Left lung (tissue), 10 donors: Measurements from ENCODE around the gene ADGRL2. TPM values are rescaled to one million over a fixed set of nuclear protein-coding genes. Genes with fewer than 3 reads are reported as not detected.

Source experiments
- ATAC-seq: fragments of 200-7000 bp; cut with Tn5 transposase; one replicate; pipeline ENCODE4 v1.9.1; 2020; ENCODE audit warnings: moderate library complexity
- DNase-seq, 4 donors: peaks; one replicate each; pipeline ENCODE4 v3.0.0-alpha.2; 2013 to 2020
- H3K27ac ChIP-seq, 2 donors: fragments of 200-600 bp; sonication (generic) in 1 of 2; one replicate each; pipeline versions ENCODE4 v1.5.0 to v1.8.0; 2020 to 2021
- H3K27me3 ChIP-seq, 2 donors: fragments of 200-600 bp; sonication (generic) in 1 of 2; one replicate each; pipeline versions ENCODE4 v1.5.0 to v1.8.0; 2020 to 2021
- H3K36me3 ChIP-seq, 2 donors: fragments of 200-600 bp; sonication (generic) in 1 of 2; one replicate each; pipeline versions ENCODE4 v1.5.0 to v1.8.0; 2020 to 2021
- H3K4me1 ChIP-seq, 2 donors: fragments of 200-600 bp; one replicate each; pipeline ENCODE4 v1.8.0; 2021
- H3K4me3 ChIP-seq, 2 donors: fragments of 200-600 bp; sonication (generic) in 1 of 2; one replicate each; pipeline versions ENCODE4 v1.5.0 to v1.8.0; 2020 to 2021; ENCODE audit warnings: mild to moderate bottlenecking in 1 of 2
- H3K9me3 ChIP-seq, 2 donors: fragments of 200-600 bp; sonication (generic) in 1 of 2; one replicate each; pipeline versions ENCODE4 v1.5.0 to v1.8.0; 2020 to 2021
- intact Hi-C, 2 donors: fragments of 100-400 bp; cut with DNase I; formaldehyde crosslinking; loops; one replicate each; pipeline versions ENCODE4 v1.11.2 to v1.14.2; 2022
- polyA plus RNA-seq, 6 donors: library from polyadenylated mRNA; unstranded; fragments of 120-200 nt; gene quantifications; one replicate each; pipeline ENCODE4 v1.2.1, GENCODE V29; 2013; ENCODE audit not compliant: insufficient read length in 6 of 6
- total RNA-seq, 2 donors: library from RNA; stranded (reverse); fragmentation: NEBNext Ultra II Directional; extraction: Animal tissue kit (Norgen Biotek cat#: 25700); gene quantifications; one replicate each; pipeline ENCODE4 v1.2.1, GENCODE V29; 2021
- TF ChIP-seq, protein P1 (sequence below), 2 donors: fragments of 200-600 bp; sonication (generic) in 1 of 2; IDR thresholded peaks; one replicate each; pipeline versions ENCODE4 v1.5.0 to v1.8.0; 2021; ENCODE audit warnings: antibody characterized with exemption in 2 of 2
- donor health status: DM: no; HTN: yes; CAD: no.
- donor health status: DM: no; HTN: no; CAD: no.

The ADGRL2 gene
- total and polyA plus RNA-seq, 8 donors: 78.8 to 295 (median 250) TPM

DNA sequence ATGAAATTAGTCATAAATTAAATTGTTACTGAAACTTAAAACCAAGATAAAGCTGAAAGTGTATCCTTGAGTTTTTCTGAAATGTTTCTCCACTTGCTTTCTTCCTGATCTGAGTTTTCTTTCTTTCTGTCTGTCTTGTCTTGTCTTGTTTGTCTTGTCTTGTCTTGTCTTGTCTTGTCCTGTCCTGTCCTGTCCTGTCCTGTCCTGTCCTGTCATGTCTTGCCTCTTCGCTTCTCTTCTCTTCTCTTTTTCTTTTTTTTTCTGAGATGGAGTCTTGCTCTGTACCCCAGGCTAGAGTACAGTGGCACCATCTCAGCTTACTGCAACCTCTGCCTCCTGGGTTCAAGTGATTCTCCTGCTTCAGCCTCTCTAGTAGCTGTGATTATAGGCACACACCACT, 73.7 kb downstream of the ADGRL2 start:
- no peak for DNase-seq
- intact Hi-C loops: no loop called here
- Histone ChIP-seq H3K27ac (no peak overlapping the region), H3K36me3 (no peaks in the 10 kb centered on the region), H3K27me3 (no peaks in the 10 kb centered on the region), H3K4me3 (no peak overlapping the region), H3K4me1 (peaks cover 21 to 22% of the 10 kb centered on the region in 2 donors), H3K9me3 (no peaks in the 10 kb centered on the region)
- ATAC-seq: no peak
- TF ChIP-seq, protein P1, sequence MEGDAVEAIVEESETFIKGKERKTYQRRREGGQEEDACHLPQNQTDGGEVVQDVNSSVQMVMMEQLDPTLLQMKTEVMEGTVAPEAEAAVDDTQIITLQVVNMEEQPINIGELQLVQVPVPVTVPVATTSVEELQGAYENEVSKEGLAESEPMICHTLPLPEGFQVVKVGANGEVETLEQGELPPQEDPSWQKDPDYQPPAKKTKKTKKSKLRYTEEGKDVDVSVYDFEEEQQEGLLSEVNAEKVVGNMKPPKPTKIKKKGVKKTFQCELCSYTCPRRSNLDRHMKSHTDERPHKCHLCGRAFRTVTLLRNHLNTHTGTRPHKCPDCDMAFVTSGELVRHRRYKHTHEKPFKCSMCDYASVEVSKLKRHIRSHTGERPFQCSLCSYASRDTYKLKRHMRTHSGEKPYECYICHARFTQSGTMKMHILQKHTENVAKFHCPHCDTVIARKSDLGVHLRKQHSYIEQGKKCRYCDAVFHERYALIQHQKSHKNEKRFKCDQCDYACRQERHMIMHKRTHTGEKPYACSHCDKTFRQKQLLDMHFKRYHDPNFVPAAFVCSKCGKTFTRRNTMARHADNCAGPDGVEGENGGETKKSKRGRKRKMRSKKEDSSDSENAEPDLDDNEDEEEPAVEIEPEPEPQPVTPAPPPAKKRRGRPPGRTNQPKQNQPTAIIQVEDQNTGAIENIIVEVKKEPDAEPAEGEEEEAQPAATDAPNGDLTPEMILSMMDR (IDR thresholded peaks at IDR 0.05): no peak

DNA sequence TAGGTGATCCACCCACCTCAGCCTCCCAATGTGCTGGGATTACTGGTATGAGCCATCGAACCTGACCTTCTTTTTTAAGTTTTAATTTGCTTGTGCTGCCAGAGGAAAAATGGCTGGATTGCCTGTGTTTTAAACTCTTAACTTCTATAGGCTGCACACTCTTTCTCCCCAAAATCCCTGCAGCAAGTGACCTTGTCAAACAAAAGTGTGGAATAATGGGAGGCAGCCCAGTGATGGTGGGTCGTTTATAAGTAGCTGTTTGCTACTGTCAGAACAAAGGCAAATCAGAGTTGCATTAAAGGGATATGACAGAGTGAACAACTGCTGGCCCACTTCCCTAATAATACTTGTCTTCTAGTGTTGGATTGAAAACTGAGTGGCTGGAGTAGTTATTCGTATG, 74.2 kb downstream of the ADGRL2 start:
- peaks cover 21 to 22% of the 10 kb centered on the region in 2 donors for H3K4me1 ChIP-seq
- DNase-seq: no peak
- intact Hi-C loops: no loop called here
- H3K36me3 ChIP-seq: no peaks in the 10 kb centered on the region
- ATAC-seq: no peak
- H3K27ac ChIP-seq: no peak overlapping the region
- TF ChIP-seq, protein P1 (IDR thresholded peaks at IDR 0.05): no peak
- H3K4me3 ChIP-seq: no peak overlapping the region
- no peaks in the 10 kb centered on the region for H3K27me3 ChIP-seq
- no peaks in the 10 kb centered on the region for H3K9me3 ChIP-seq

DNA sequence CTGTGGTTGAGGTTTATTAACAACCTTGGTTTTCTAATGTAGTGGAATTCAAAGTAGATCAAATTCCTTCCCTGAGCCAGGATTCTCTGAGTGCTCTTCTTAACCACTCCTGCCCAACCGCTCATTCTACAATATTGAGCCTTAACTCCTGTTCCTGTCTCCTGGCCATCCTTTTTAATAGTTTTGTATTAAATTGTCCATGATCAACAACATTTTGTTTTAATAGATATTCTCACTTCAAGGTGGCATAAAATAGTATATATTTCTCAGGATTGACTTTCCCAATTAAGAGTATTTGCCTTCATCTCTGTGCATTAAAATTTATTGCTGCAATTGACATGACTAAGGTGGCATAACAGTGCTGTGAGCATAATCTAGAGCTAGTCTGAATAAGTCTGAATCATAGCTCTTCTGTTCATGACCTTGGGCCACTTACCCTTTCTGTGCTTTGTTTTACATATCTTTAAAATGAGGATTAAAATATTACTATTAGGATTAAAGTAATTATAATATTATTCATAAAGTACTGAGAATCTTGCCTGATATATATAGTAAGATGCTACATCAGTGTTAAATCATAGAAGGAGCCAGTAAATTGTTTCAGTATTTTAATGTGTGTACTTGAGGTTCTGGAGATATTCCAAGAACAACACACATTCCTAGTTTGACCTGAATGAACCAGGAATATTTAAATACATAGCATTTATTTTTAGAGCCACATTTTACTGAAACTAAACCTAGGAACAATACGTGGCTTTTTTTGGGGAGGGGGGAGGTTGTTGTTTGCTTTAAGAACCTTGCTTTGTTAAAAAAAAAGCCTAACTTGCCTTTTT, 76.4 kb downstream of the ADGRL2 start:
- ATAC-seq (peak; percentile 77), DNase-seq (peak in 1 of 4 donors; percentile 19)
- Histone ChIP-seq H3K4me3 (no peak overlapping the region), H3K27me3 (no peaks in the 10 kb centered on the region), H3K36me3 (no peaks in the 10 kb centered on the region), H3K27ac (peak overlapping the region in 1 of 2 donors; percentile 64), H3K4me1 (peaks cover 21 to 22% of the 10 kb centered on the region in 2 donors), H3K9me3 (no peaks in the 10 kb centered on the region)
- intact Hi-C loops: no loop called here
- TF ChIP-seq, protein P1 (IDR thresholded peaks at IDR 0.05): no peak

DNA sequence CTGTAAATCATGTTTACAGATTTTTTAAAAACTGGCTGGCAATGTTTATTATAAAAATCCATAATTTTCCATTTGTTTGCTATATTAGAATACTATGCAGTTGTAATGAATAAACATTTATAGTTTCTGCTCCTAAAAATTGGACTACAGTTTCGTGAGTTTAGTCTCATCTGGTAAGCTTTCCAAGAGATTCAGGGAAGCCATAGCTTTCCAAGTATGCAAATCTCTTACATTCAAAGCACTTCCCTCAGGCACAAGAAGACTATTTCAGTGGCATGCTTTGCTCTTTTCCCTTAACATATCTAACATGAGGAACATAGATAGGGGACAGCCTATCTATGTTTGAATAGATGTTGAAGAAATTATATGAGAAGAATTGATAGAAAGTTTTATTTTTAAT, 77.2 kb downstream of the ADGRL2 start:
- ATAC-seq: peak; percentile 24
- Histone ChIP-seq H3K9me3 (no peaks in the 10 kb centered on the region), H3K27ac (peak overlapping the region in 1 of 2 donors; percentile 64), H3K27me3 (no peaks in the 10 kb centered on the region), H3K4me3 (no peak overlapping the region), H3K36me3 (no peaks in the 10 kb centered on the region), H3K4me1 (peaks cover 19 to 22% of the 10 kb centered on the region in 2 donors)
- DNase-seq: no peak
- TF ChIP-seq, protein P1 (IDR thresholded peaks at IDR 0.05): no peak
- intact Hi-C loops: no loop called here

DNA sequence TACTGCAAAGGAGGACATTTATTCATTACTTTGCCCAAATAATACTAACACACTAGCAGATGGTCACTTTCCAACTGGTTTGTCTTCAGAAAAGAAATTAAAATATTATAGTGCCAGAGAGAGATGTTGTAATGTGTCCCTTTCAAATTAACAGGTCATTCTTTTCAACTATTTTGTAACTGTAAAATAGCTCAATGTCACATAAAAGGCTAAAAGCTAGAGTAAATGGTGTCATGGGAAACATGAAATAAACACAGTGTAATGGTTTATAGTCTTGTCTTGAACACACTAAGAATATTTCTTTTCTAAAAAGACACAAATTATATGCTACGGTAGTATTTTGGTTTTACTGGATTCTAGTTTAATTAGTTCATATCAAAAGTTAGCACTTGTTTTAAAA, 77.8 kb downstream of the ADGRL2 start:
- no peak overlapping the region for H3K4me3 ChIP-seq
- H3K27ac ChIP-seq: peak overlapping the region in 1 of 2 donors; percentile 64
- peaks cover 18 to 22% of the 10 kb centered on the region in 2 donors for H3K4me1 ChIP-seq
- no peaks in the 10 kb centered on the region for H3K9me3 ChIP-seq
- TF ChIP-seq, protein P1 (IDR thresholded peaks at IDR 0.05): no peak
- no peaks in the 10 kb centered on the region for H3K36me3 ChIP-seq
- DNase-seq (no peak), ATAC-seq (no peak)
- intact Hi-C loops: no loop called here
- no peaks in the 10 kb centered on the region for H3K27me3 ChIP-seq
